IMR-90 (cell line): Measurements from ENCODE around the gene CAV2. TPM values are rescaled to one million over a fixed set of nuclear protein-coding genes. Genes with fewer than 3 reads are reported as not detected.

ENCODE experiments used
- ATAC-seq: fragments of 200-7000 bp; cut with Tn5 transposase; 2 replicates; pipeline ENCODE4 v1.9.1; 2020; ENCODE audit warnings: low read depth, mild to moderate bottlenecking, moderate library complexity
- BruUV-seq: library from RNA; stranded (reverse); fragments of 400-500 nt; replicated peaks from 2 replicates; lab custom pipeline; 2021; lab: Mats Ljungman, UMichigan
- CTCF ChIA-PET: fragments of 300-600 bp; formaldehyde crosslinking; extraction: SDS; loops from one replicate; lab custom pipeline; 2021; ENCODE audit warnings: antibody characterized with exemption; lab: Yijun Ruan, JAX
- POLR2A ChIA-PET: fragments of 300-600 bp; sonication (Branson Sonifier 250); formaldehyde crosslinking; loops from one replicate; lab custom pipeline; 2022; ENCODE audit warnings: antibody characterized with exemption; ENCODE audit not compliant: unreplicated experiment; lab: Charles Lee
- DNase-seq: peaks from one replicate; pipeline ENCODE4 v3.0.0; 2013
- H2AFZ ChIP-seq: replicated peaks from 2 replicates; pipeline ENCODE3; 2013; ENCODE audit warnings: low read length, mild to moderate bottlenecking; ENCODE audit not compliant: poor library complexity
- H2AK5ac ChIP-seq: 2 replicates; pipeline ENCODE4 v1.6.1; 2013; ENCODE audit warnings: low read depth, low read length, inconsistent platforms
- H2AK9ac ChIP-seq: replicated peaks from 2 replicates; pipeline ENCODE3; 2013; ENCODE audit warnings: mild to moderate bottlenecking, low read depth, low read length, moderate library complexity; ENCODE audit not compliant: poor library complexity
- H2BK120ac ChIP-seq: 2 replicates; pipeline ENCODE4 v1.6.1; 2013; ENCODE audit warnings: low read depth, low read length, inconsistent platforms
- H2BK15ac ChIP-seq: 3 replicates; pipeline ENCODE4 v1.6.1; 2013; ENCODE audit warnings: low read depth, low read length, inconsistent platforms
- H2BK20ac ChIP-seq: 2 replicates; pipeline ENCODE4 v1.6.1; 2013; ENCODE audit warnings: low read depth, mild to moderate bottlenecking, inconsistent platforms, low read length, moderate library complexity
- H2BK5ac ChIP-seq: 2 replicates; pipeline ENCODE4 v1.6.1; 2013; ENCODE audit warnings: mild to moderate bottlenecking, low read depth, low read length, inconsistent platforms; ENCODE audit not compliant: poor library complexity, severe bottlenecking
- H3K14ac ChIP-seq: replicated peaks from 2 replicates; pipeline ENCODE4 v1.6.1; 2013; ENCODE audit warnings: low read depth, low read length, inconsistent platforms
- H3K18ac ChIP-seq: 2 replicates; pipeline ENCODE4 v1.6.1; 2013; ENCODE audit warnings: low read depth, low read length, control low read depth
- H3K23ac ChIP-seq: 2 replicates; pipeline ENCODE4 v1.6.1; 2013; ENCODE audit warnings: low read depth, low read length, inconsistent platforms
- H3K27ac ChIP-seq: 2 replicates; pipeline ENCODE4 v1.5.1; 2013; ENCODE audit warnings: mild to moderate bottlenecking, control low read depth, low read length; ENCODE audit not compliant: insufficient read depth
- H3K27me3 ChIP-seq: 2 replicates; pipeline ENCODE4 v1.6.1; 2013; ENCODE audit warnings: low read length; ENCODE audit not compliant: control insufficient read depth, insufficient read depth
- H3K36me3 ChIP-seq: 2 replicates; pipeline ENCODE4 v1.6.1; 2013; ENCODE audit warnings: low read length, mixed read lengths; ENCODE audit not compliant: control insufficient read depth, insufficient read depth
- H3K4ac ChIP-seq: 2 replicates; pipeline ENCODE4 v1.6.1; 2013; ENCODE audit warnings: low read depth, low read length, inconsistent platforms
- H3K4me1 ChIP-seq: 2 replicates; pipeline ENCODE4 v1.6.1; 2013; ENCODE audit warnings: low read length, mixed read lengths; ENCODE audit not compliant: control insufficient read depth, insufficient read depth
- H3K4me2 ChIP-seq: 2 replicates; pipeline ENCODE4 v1.6.1; 2013; ENCODE audit warnings: low read depth, mild to moderate bottlenecking, control low read depth, low read length, moderate library complexity
- H3K4me3 ChIP-seq: 2 replicates; pipeline ENCODE4 v1.5.1; 2013; ENCODE audit warnings: low read depth, mild to moderate bottlenecking, control low read depth, low read length, moderate library complexity; ENCODE audit not compliant: insufficient read depth
- H3K56ac ChIP-seq: 2 replicates; pipeline ENCODE4 v1.6.1; 2013; ENCODE audit warnings: low read length, inconsistent platforms; ENCODE audit not compliant: insufficient read depth; ENCODE audit errors: extremely low read depth
- H3K79me1 ChIP-seq, 2 experiments: 2 replicates each; pipeline ENCODE4 v1.6.1; 2013; ENCODE audit warnings: low read length in 2 of 2, inconsistent platforms in 1 of 2, low read depth in 1 of 2
- H3K9ac ChIP-seq: 2 replicates; pipeline ENCODE4 v1.6.1; 2013; ENCODE audit warnings: low read depth, low read length, control low read depth
- H3K9me1 ChIP-seq: 2 replicates; pipeline ENCODE4 v1.6.1; 2013; ENCODE audit warnings: low read length, inconsistent platforms; ENCODE audit not compliant: insufficient read depth
- H3K9me3 ChIP-seq: 2 replicates; pipeline ENCODE4 v1.6.1; 2013; ENCODE audit warnings: low read length; ENCODE audit not compliant: control insufficient read depth, insufficient read depth
- H4K20me1 ChIP-seq: 2 replicates; pipeline ENCODE4 v1.6.1; 2013; ENCODE audit warnings: low read length, inconsistent platforms; ENCODE audit not compliant: insufficient read depth
- H4K5ac ChIP-seq: 2 replicates; pipeline ENCODE4 v1.6.1; 2013; ENCODE audit warnings: mild to moderate bottlenecking, low read depth, low read length, control low read depth
- H4K8ac ChIP-seq, 2 experiments: 2 replicates each; pipeline ENCODE4 v1.6.1; 2013; ENCODE audit warnings: low read depth in 2 of 2, low read length in 2 of 2, control low read depth in 1 of 2, inconsistent platforms in 1 of 2
- H4K91ac ChIP-seq: 2 replicates; pipeline ENCODE4 v1.6.1; 2013; ENCODE audit warnings: low read depth, low read length, inconsistent platforms; ENCODE audit not compliant: insufficient read depth
- CHD1 ChIP-seq: IDR thresholded peaks from 2 replicates; pipeline ENCODE4 v1.6.1; 2012; ENCODE audit warnings: low read depth, low read length, improper control_type of control experiment
- FOS ChIP-seq: fragments of 150-350 bp; IDR thresholded peaks from 2 replicates; pipeline ENCODE4 v1.6.1; 2016; ENCODE audit warnings: low read depth, low read length
- MAFK ChIP-seq: IDR thresholded peaks from 2 replicates; pipeline ENCODE4 v1.6.1; 2012; ENCODE audit warnings: low read depth, low read length, improper control_type of control experiment
- MXI1 ChIP-seq: IDR thresholded peaks from 2 replicates; pipeline ENCODE4 v1.6.1; 2012; ENCODE audit warnings: low read depth, mild to moderate bottlenecking, low read length, moderate library complexity, borderline replicate concordance
- WGBS, 2 experiments: methylation state at CpG; one replicate each; pipeline versions ENCODE4 v1.1.5 to v1.1.7; 2013; ENCODE audit warnings: missing lambda C conversion rate in 2 of 2; ENCODE audit not compliant: insufficient read length in 1 of 2; ENCODE audit errors: extremely low coverage in 2 of 2; 5-methylcytosine and 5-hydroxymethylcytosine counted together
- dilution Hi-C: fragments of 300-500 bp; cut with HindIII; formaldehyde crosslinking; loops from one replicate; pipeline ENCODE4 v1.14.3; 2018; ENCODE audit warnings: low sequenced_read_pairs; ENCODE audit not compliant: unreplicated experiment
- in situ Hi-C: fragments of 300-500 bp; cut with MboI; formaldehyde crosslinking; loops from 3 replicates; pipeline ENCODE4 v1.14.3; 2019; ENCODE audit warnings: low sequenced_read_pairs, inconsistent platforms, mixed read lengths
- intact Hi-C: fragments of 100-400 bp; cut with micrococcal nuclease; formaldehyde crosslinking; loops from 2 replicates; pipeline ENCODE4 v1.10.0; 2022
- polyA plus RNA-seq, 3 experiments: library from polyadenylated mRNA; depleted of rRNA; stranded (reverse); fragments of >200 nt; gene quantifications; 2 replicates each; pipeline ENCODE4 v1.2.3, GENCODE V29; 2012; ENCODE audit warnings: low replicate concordance in 1 of 3
- total RNA-seq: library from RNA; depleted of rRNA; stranded (reverse); fragments of >200 nt; gene quantifications from 2 replicates; pipeline ENCODE4 v1.2.3, GENCODE V29; 2012

The CAV2 gene
- total and polyA plus RNA-seq, 2 of the 4 experiments (the other 2 are of a cell fraction), result 199 to 265 TPM

GRCh38 chr7:116521046-116521664 lies 21.6 kb downstream of the CAV2 start:
- WGBS, 2 experiments, result no CpG with 5 or more reads among the region's 6 CpGs
- no peak overlapping the region for H3K4me3 ChIP-seq
- TF ChIP-seq MXI1 (no peak), CHD1 (no peak), FOS (no peak), MAFK (no peak)
- ChIA-PET POLR2A (interaction anchor here (0.5 to 0.9 kb wide), 2 partner anchors 10 to 692 kb away, joined by 3 to 5 read pairs; no protein-coding TSS in a partner anchor), CTCF (interaction anchor here (0.9 kb wide), 1 partner anchor 14 kb away, joined by 3 read pairs; no protein-coding TSS in a partner anchor)
- H4K20me1 ChIP-seq, result no peaks in the 10 kb centered on the region; the same call in 1 of the 2 replicates
- peak overlapping the region; percentile 8 for H2BK5ac ChIP-seq
- H4K8ac ChIP-seq, result peak overlapping the region in 1 of 2 experiments; percentile 31; a peak in 2 of 4 replicates
- H2AFZ ChIP-seq, result no peak overlapping the region
- dilution Hi-C loops, result loop anchor here (25.0 kb wide), 1 partner anchor 259 kb away; no protein-coding TSS in a partner anchor
- peak overlapping the region; percentile 84 for H2BK120ac ChIP-seq
- no peak overlapping the region for H3K4me2 ChIP-seq
- H2AK9ac ChIP-seq, result no peak overlapping the region
- peak overlapping the region; percentile 7; the same call in 1 of the 2 replicates for H3K14ac ChIP-seq
- peak overlapping the region; percentile 3 for H3K4ac ChIP-seq
- intact Hi-C loops, result no loop called here
- BruUV-seq, result no TSS peak
- H4K91ac ChIP-seq, result peak overlapping the region; percentile 54
- H3K27me3 ChIP-seq, result no peaks in the 10 kb centered on the region
- H3K36me3 ChIP-seq, result no peaks in the 10 kb centered on the region
- H3K79me1 ChIP-seq, result peaks cover 0 to 18% of the 10 kb centered on the region in 2 experiments; a peak in 2 of 4 replicates
- H3K27ac ChIP-seq, result no peak overlapping the region
- H3K9me1 ChIP-seq, result peaks cover 7% of the 10 kb centered on the region; the same call in 1 of the 2 replicates
- peaks cover 7% of the 10 kb centered on the region for H3K4me1 ChIP-seq
- peak overlapping the region; percentile 50 for H2BK20ac ChIP-seq
- no peak overlapping the region for H3K56ac ChIP-seq
- in situ Hi-C loops, result loop anchor here (5.0 to 10.0 kb wide), 2 partner anchors 259 to 346 kb away; no protein-coding TSS in a partner anchor
- no peaks in the 10 kb centered on the region for H3K9me3 ChIP-seq
- peak overlapping the region; percentile 33; the same call in 1 of the 2 replicates for H3K18ac ChIP-seq
- peak; percentile 50 for DNase-seq
- peak overlapping the region; percentile 62 for H3K23ac ChIP-seq
- peak overlapping the region; percentile 41; the same call in 1 of the 2 replicates for H2AK5ac ChIP-seq
- ATAC-seq, result no peak
- no peak overlapping the region for H4K5ac ChIP-seq
- no peak overlapping the region for H3K9ac ChIP-seq
- peak overlapping the region; percentile 61; the same call in 2 of the 3 replicates for H2BK15ac ChIP-seq
